ENCODE data around the gene MAL. TPM values are rescaled to one million over a fixed set of nuclear protein-coding genes. Genes with fewer than 3 reads are reported as not detected.

The MAL gene
- total RNA-seq, 2 donors from 2014 or later: not detected

DNA sequence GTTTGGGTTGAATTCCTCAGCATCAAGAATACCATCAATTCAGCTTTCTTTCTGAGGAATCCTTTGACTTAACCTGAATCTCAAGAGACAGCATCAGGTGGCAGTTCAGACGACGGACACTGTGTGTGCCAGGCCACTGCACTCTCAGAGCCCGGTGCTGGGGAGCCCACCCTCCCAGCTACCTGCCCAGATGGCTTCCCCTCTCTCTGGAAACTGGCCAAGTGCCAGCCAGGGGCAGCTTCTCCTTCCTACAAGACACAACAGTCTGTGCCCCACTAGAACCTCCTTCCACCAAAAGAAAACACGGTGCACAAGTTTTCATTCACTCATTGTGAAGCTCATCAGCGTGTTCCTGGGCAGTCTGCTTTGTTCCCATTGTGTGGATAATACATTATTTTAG lies 28.5 kb downstream of the MAL start:
- Histone ChIP-seq H3K27me3 (replicated peaks; ENCODE audit: insufficient read depth) (no peaks in the 10 kb centered on the region), H3K4me3 (no peak overlapping the region), H3K4me1 (ENCODE audit: control insufficient read depth in 1 of 2, low read depth in 2 of 2) (no peaks in the 10 kb centered on the region), H3K27ac (no peak overlapping the region), H3K9me3 (no peaks in the 10 kb centered on the region), H3K36me3 (no peaks in the 10 kb centered on the region)
- ATAC-seq (ENCODE audit: insufficient number of reproducible peaks, low FRiP score, low read depth) (no peak), DNase-seq (ENCODE audit: low spot score) (no peak)
- TF ChIP-seq, protein P1, sequence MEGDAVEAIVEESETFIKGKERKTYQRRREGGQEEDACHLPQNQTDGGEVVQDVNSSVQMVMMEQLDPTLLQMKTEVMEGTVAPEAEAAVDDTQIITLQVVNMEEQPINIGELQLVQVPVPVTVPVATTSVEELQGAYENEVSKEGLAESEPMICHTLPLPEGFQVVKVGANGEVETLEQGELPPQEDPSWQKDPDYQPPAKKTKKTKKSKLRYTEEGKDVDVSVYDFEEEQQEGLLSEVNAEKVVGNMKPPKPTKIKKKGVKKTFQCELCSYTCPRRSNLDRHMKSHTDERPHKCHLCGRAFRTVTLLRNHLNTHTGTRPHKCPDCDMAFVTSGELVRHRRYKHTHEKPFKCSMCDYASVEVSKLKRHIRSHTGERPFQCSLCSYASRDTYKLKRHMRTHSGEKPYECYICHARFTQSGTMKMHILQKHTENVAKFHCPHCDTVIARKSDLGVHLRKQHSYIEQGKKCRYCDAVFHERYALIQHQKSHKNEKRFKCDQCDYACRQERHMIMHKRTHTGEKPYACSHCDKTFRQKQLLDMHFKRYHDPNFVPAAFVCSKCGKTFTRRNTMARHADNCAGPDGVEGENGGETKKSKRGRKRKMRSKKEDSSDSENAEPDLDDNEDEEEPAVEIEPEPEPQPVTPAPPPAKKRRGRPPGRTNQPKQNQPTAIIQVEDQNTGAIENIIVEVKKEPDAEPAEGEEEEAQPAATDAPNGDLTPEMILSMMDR (IDR thresholded peaks at IDR 0.05): no peak

DNA sequence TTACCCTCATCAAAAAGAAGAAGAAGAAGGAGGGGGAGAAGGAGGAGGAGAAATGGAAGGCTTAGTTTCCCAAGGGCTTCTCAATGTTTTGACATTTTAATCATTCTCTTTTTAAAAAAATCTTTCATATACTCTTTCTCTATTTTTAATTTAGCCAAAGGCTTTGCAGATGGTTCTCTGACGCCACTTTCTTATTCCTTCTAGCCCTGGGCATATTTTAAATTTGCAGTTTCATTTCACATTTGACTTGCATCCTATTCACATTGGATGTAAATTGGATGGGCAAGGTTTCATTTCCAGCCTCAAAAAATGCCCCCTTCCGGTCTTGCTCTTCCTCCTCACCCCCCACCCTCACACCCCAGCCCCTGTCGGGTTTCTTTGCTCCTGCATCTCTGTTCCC lies 29.8 kb downstream of the MAL start:
- no peaks in the 10 kb centered on the region for H3K9me3 ChIP-seq
- DNase-seq (ENCODE audit: low spot score) (no peak), ATAC-seq (ENCODE audit: insufficient number of reproducible peaks, low FRiP score, low read depth) (no peak)
- H3K4me3 ChIP-seq: no peak overlapping the region
- H3K27ac ChIP-seq: no peak overlapping the region
- H3K4me1 ChIP-seq (ENCODE audit: control insufficient read depth in 1 of 2, low read depth in 2 of 2): no peaks in the 10 kb centered on the region
- H3K36me3 ChIP-seq: no peaks in the 10 kb centered on the region
- TF ChIP-seq, protein P1 (IDR thresholded peaks at IDR 0.05): no peak
- no peaks in the 10 kb centered on the region for H3K27me3 ChIP-seq (replicated peaks; ENCODE audit: insufficient read depth)

DNA sequence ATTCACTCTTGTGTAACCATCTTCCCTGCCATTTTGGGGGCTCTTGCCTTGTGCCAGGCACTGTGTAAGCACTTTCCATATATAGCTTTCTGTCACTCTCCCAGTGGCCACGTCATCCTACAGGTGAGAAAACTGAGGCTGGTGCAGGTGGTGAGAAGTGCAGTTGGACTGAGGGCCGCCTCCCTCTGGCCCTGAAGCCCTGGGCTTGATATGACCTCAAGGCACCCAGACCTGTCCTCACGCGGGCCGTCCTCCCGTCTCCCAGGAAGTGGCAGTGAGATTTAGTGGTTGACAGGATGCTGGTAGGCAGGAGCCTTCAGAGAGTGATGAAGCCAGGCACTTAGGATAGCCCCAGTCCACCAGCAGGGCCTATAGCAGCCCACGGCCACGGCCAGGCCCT lies 30.5 kb downstream of the MAL start:
- Histone ChIP-seq H3K27me3 (replicated peaks; ENCODE audit: insufficient read depth) (no peaks in the 10 kb centered on the region), H3K4me3 (no peak overlapping the region), H3K36me3 (no peaks in the 10 kb centered on the region), H3K4me1 (ENCODE audit: control insufficient read depth in 1 of 2, low read depth in 2 of 2) (no peaks in the 10 kb centered on the region), H3K27ac (no peak overlapping the region), H3K9me3 (no peaks in the 10 kb centered on the region)
- TF ChIP-seq, protein P1 (IDR thresholded peaks at IDR 0.05): no peak
- ATAC-seq (ENCODE audit: insufficient number of reproducible peaks, low FRiP score, low read depth): no peak
- no peak for DNase-seq (ENCODE audit: low spot score)

DNA sequence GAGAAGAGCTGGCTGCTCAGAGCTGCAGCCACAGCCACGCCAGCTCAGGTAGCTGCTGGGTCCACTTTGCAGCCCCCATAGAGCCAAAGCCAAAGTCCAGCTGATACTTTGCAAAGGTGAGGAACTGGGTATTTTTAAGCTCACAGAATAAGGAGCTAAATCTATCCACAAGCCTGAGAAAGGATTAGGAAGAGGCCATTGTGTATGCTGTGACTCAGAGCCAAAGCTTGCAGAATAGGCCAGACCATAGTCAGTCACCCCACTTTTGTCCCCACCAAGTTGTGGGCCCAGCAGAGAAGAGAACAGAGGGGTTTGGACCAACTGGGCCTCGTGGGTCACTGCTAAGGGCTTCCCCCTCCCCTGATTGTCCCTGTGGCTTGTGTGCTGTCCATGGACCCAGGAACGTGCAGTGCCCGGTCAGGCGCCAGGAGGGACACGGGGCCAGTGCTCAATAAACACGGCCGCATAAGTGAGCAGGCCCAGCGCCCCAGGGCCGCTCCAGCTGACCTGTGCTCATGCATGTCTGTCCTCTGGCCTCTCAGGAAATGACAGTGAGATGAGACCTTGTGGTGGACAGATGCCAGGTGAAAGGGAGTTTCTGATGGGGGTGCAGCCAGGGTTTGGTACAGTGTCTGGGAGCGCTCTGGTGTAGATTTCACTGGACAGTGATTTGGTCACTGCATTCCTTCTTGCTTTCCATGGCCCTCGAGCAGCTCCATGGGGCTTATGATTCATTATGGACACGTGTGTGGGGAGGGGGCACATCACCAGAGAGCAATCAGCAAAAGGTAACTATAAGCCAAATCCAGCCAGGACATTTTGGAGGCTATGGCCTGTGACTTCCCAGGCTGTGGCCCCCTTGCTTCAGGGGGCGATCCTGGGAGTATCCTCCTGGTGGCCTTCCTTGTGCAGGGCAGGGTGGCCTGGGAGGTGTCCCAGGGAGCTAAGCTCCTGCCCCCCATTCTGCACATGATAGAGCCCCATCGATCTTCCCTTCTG lies 31.3 kb downstream of the MAL start:
- no peak overlapping the region for H3K4me3 ChIP-seq
- H3K27ac ChIP-seq: no peak overlapping the region

More for the DNA sequence above, 31.3 kb downstream of the MAL start:
- Histone ChIP-seq H3K4me1 (ENCODE audit: control insufficient read depth in 1 of 2, low read depth in 2 of 2) (no peaks in the 10 kb centered on the region), H3K9me3 (no peaks in the 10 kb centered on the region), H3K36me3 (no peaks in the 10 kb centered on the region), H3K27me3 (replicated peaks; ENCODE audit: insufficient read depth) (no peaks in the 10 kb centered on the region)
- DNase-seq (ENCODE audit: low spot score): no peak
- ATAC-seq (ENCODE audit: insufficient number of reproducible peaks, low FRiP score, low read depth): no peak
- TF ChIP-seq, protein P1 (IDR thresholded peaks at IDR 0.05): no peak

Data from thoracic aorta (tissue), 2 donors.